Omental fat pad (tissue), 4 donors: ENCODE results near the gene DCXR. TPM values are rescaled to one million over a fixed set of nuclear protein-coding genes. Genes with fewer than 3 reads are reported as not detected.

Experiments used
- ATAC-seq: fragments of 150-250 bp; one replicate; pipeline ENCODE4 v1.9.1; 2016; ENCODE audit warnings: mild to moderate bottlenecking, moderate library complexity; ENCODE audit not compliant: low FRiP score
- DNase-seq: peaks from one replicate; pipeline ENCODE4 v3.0.0-alpha.2; 2019; ENCODE audit warnings: low spot score
- CTCF ChIP-seq, 3 donors: fragments of 450-650 bp; IDR thresholded peaks; one replicate each; pipeline ENCODE4 v1.5.1; 2016 to 2017; ENCODE audit warnings: antibody characterized with exemption in 3 of 3, mild to moderate bottlenecking in 3 of 3, moderate library complexity in 2 of 3
- total RNA-seq, 4 donors: library from RNA; depleted of rRNA; stranded (reverse); fragments of >200 nt; gene quantifications; one replicate each; pipeline ENCODE4 v1.1.0, GENCODE V29; 2016

DCXR gene
- total RNA-seq, 4 donors from 2014 or later = 190 to 327 (median 225) TPM

GRCh38 chr17:82024859-82025258 is 12.6 kb downstream of the DCXR start:
- no peak for TF ChIP-seq CTCF (IDR thresholded peaks at IDR 0.05)
- DNase-seq = no peak
- no peak for ATAC-seq

- no peak for TF ChIP-seq CTCF (IDR thresholded peaks at IDR 0.05)
- DNase-seq (no peak), ATAC-seq (no peak)
These were observed 13.9 kb downstream of the DCXR start for GRCh38 chr17:82023447-82024241.

GRCh38 chr17:82022981-82023446 is 14.5 kb downstream of the DCXR start, which contains the start of gene LRRC45:
Gene LRRC45 (plus strand): TSS chr17:82023305. CDS start chr17:82023644, 339 bp downstream.
- ATAC-seq = peak; percentile 97
- no peak for TF ChIP-seq CTCF (IDR thresholded peaks at IDR 0.05)
- DNase-seq = peak; percentile 99

GRCh38 chr17:82022310-82022980 is 15.1 kb downstream of the DCXR start, which contains the start of gene CENPX:
Gene CENPX (minus strand): TSS chr17:82022878. CDS start chr17:82022861, 17 bp downstream.
- DNase-seq = no peak
- ATAC-seq = peak; percentile 0
- no peak for TF ChIP-seq CTCF (IDR thresholded peaks at IDR 0.05)

GRCh38 chr17:82021900-82022309 is 15.6 kb downstream of the DCXR start:
- no peak for DNase-seq
- no peak for TF ChIP-seq CTCF (IDR thresholded peaks at IDR 0.05)
- ATAC-seq = no peak

- ATAC-seq = no peak
- no peak for TF ChIP-seq CTCF (IDR thresholded peaks at IDR 0.05)
- DNase-seq = no peak
These were observed 16.2 kb downstream of the DCXR start for GRCh38 chr17:82021107-82021899.
